22Rv1 (cell line): ENCODE data around the gene GRB2.
"Not testable (repeated sequence)": the region's sequence is repeated elsewhere in the genome, so short reads cannot be mapped to it uniquely, and the experiment has no call there.

Source experiments
- H3K27ac ChIP-seq: fragments of 450-650 bp; 2 replicates; pipeline ENCODE4 v1.5.1; 2017
- CTCF ChIP-seq: fragments of 450-650 bp; IDR thresholded peaks from 2 replicates; pipeline ENCODE4 v1.5.1; 2017; ENCODE audit warnings: mild to moderate bottlenecking
- ZFX ChIP-seq: fragments of 450-650 bp; IDR thresholded peaks from 2 replicates; pipeline ENCODE4 v1.6.1; 2017; ENCODE audit warnings: antibody characterized with exemption, borderline replicate concordance

The GRB2 gene

GRCh38 chr17:75383842-75384195 lies 21.7 kb downstream of the GRB2 start:
- H3K27ac ChIP-seq = no peak overlapping the region
- TF ChIP-seq CTCF (no peak), ZFX (no peak)

- no peak overlapping the region for H3K27ac ChIP-seq
- TF ChIP-seq CTCF = no peak
Observed at GRCh38 chr17:75380750-75381149, 24.7 kb downstream of the GRB2 start.

GRCh38 chr17:75380315-75380714 lies 25.2 kb downstream of the GRB2 start:
- TF ChIP-seq CTCF = no peak
- no peak for TF ChIP-seq ZFX
- no peak overlapping the region for H3K27ac ChIP-seq

GRCh38 chr17:75379426-75379825 lies 26.1 kb downstream of the GRB2 start:
- not testable (repeated sequence) for H3K27ac ChIP-seq

GRCh38 chr17:75373280-75373679 lies 32.2 kb downstream of the GRB2 start:
- no peak for TF ChIP-seq ZFX
- no peak for TF ChIP-seq CTCF
- no peak overlapping the region for H3K27ac ChIP-seq

GRCh38 chr17:75371981-75372380 lies 33.5 kb downstream of the GRB2 start:
- H3K27ac ChIP-seq = no peak overlapping the region

GRCh38 chr17:75371339-75371738 lies 34.1 kb downstream of the GRB2 start:
- no peak for TF ChIP-seq CTCF
- TF ChIP-seq ZFX = no peak
- peak overlapping the region; percentile 48; the same call in 1 of the 2 replicates for H3K27ac ChIP-seq

More at GRCh38 chr17:75371981-75372380, 33.5 kb downstream of the GRB2 start:
- TF ChIP-seq CTCF (no peak), ZFX (no peak)

- TF ChIP-seq ZFX (no peak), CTCF (no peak)
- H3K27ac ChIP-seq = peak overlapping the region; percentile 48
Observed at GRCh38 chr17:75370286-75370915, 35.1 kb downstream of the GRB2 start.

- H3K27ac ChIP-seq = not testable (repeated sequence)
Observed at GRCh38 chr17:75367838-75368789, 37.4 kb downstream of the GRB2 start.
